Right forelimb (tissue), 1 donor: ENCODE results near the gene OGFOD2.
A peak's percentile ranks its signal among the peaks of the same experiment; 100 is the strongest.

ENCODE experiments used
- DNase-seq: peaks from one replicate; pipeline ENCODE4 v3.0.0-alpha.2; 2018

The OGFOD2 gene

DNA sequence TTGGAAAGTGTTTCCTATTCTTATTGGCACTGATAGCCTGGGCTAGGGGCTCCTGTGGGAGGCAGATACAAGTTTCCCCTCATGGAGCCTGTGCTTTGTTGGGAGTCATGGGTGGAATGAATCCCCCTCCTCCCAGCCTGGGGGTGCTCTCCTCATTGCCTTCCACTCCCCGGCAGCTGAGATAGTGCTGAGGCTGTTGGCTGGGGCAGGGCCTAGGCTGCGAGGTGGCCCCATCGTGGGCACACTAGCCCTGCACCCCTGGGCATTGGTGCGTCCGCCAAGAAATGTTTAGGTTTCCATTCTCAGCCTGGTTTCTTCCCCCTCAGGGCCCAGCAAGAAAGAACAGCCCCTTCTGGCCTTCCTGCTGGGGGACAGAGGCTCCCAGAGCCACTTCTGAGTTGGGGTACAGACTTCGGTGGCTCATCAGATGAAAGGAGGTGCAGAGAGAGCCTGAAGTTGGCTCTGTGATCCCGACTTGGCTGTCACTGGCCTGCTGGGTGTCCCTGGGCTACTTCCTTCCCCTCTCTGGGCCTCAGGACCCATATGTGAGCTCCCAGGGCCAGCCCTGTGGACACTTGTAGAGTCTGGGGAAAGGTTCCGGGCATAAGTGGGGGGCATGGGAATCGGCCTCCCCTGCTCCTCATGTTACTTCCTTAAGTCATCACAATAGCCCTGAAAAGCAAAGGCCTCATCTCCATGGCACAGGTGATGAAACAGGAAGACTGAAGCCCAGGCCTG lies 2.8 kb downstream of the OGFOD2 start:
- no peak for DNase-seq

DNA sequence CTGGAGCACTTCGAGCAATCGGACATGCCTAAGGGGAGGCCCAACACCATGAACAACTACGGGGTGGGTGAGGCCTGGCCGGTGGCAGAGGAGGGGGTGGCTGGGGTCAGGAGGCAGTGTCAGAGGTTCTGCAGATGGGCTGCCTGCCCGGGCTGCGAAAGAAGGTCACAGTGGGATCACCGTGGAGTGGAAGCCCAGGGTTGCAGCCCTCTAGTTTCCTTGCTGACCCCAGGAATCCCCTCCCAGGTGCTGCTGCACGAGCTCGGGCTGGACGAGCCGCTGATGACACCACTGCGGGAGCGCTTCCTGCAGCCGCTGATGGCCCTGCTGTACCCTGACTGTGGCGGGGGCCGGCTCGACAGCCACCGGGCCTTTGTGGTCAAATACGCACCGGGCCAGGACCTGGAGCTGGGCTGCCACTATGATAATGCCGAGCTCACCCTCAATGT lies 3.5 kb downstream of the OGFOD2 start:
- no peak for DNase-seq

- peak; percentile 38 for DNase-seq
Observed at GRCh38 chr12:122979001-122979907, 4.2 kb downstream of the OGFOD2 start.

DNA sequence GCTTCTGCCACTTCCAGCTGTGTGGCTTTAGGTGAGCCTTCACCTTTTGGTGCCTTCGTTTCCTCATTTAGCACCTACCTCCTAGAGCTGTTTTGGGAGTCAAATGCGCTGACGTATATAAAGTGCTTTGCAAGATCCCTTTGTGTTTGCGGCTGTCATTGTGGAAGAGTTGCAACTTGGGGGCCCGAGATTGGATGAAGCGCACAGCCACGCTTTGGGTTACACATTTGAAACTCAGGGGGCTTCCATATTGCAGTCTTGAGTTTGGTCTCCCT lies 4.8 kb downstream of the OGFOD2 start:
- DNase-seq, result no peak

- DNase-seq, result peak; percentile 84
Observed at GRCh38 chr12:122980183-122981035, 5.4 kb downstream of the OGFOD2 start, which contains the start of gene ARL6IP4. Gene ARL6IP4, plus strand, starts transcription at chr12:122980681. Its CDS starts 459 bp downstream, at chr12:122981140.

GRCh38 chr12:122981036-122981471 lies 6.0 kb downstream of the OGFOD2 start:
- no peak for DNase-seq

DNA sequence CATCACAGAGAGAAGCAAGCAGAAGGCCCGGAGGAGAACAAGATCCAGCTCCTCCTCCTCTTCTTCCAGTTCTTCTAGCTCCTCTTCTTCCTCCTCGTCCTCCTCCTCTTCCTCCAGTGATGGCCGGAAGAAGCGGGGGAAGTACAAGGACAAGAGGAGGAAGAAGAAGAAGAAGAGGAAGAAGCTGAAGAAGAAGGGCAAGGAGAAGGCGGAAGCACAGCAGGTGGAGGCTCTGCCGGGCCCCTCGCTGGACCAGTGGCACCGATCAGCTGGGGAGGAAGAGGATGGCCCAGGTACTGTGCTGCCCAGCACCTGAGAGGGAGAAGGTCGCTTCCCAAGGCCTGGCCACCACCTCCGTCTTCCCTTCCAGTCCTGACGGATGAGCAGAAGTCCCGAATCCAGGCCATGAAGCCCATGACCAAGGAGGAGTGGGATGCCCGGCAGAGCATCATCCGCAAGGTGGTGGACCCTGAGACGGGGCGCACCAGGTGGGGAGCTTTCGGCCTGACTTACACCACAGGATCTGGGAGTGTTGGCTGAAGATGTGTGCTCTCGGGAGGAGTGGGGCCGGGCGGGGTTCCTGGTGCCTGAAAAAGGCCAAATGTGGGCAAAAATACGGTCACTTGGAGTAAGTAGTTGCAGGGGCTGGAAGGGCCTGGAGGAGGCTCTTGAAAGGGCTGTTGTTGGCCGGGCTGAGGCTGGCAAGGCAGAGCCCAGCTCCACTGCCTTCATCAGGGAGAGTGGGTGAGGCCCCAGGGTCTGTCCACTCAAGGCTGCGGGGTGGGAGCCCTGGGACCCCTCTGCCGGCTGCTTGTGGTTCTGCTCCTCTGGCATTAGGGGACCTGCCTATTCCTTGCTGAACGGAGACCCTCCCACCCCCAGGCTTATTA lies 6.8 kb downstream of the OGFOD2 start:
- DNase-seq, result no peak

DNA sequence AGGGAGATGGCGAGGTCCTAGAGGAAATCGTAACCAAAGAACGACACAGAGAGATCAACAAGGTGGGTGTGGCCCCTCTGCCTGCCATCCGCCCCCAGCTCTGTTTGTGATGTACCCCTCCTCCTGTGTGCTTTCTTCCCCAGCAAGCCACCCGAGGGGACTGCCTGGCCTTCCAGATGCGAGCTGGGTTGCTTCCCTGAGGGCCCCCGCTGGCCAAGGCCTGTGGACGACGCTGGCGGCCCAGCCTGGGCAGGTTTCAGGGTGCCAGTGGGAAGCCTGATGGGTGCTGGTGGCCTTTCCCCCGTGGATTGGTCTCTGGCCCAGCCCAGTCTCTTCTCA lies 7.4 kb downstream of the OGFOD2 start:
- DNase-seq, result peak; percentile 41

DNA sequence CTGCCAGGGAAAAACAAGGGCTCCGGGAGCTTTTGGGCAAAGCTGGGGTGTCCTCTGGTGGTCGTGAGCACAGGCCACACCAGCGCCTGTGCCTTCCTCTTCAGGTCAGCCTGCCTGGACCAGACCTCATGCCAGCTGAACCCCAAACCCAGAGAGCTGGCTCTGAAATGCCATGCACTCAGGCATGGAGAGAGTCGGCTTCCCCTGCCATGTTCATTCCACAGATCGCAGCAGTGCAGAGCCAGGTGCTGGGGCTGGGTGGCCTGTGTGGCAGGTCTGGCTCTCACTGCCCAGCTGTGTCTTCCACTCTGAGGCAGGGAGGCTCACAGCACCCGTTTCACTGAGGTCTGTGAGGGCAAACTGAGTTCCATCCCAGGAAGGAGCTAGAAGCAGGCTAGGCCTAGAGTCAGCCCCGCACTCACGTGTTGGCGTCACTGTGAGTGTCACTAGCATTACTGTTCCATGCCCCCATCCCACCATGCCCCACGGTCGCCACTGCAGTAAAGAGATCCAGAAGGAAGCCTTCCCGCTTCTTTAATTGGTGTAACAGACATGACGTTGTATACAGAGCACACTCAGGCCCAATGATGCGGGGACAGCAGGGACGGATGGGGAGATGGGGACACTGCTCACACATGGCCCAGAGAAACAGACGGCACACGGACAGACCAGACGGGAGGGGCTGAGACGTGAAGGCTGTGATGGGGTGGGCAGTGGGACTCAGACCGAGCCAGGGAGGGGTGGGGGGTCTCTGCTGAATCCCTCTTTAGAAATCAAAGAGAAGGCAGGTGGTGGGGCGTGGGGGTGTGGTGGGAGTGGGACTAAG lies 8.1 kb downstream of the OGFOD2 start:
- peak; percentile 41 for DNase-seq

GRCh38 chr12:122983789-122984515 lies 8.9 kb downstream of the OGFOD2 start:
- DNase-seq, result peak; percentile 54

GRCh38 chr12:122984612-122985337 lies 9.7 kb downstream of the OGFOD2 start:
- no peak for DNase-seq

DNA sequence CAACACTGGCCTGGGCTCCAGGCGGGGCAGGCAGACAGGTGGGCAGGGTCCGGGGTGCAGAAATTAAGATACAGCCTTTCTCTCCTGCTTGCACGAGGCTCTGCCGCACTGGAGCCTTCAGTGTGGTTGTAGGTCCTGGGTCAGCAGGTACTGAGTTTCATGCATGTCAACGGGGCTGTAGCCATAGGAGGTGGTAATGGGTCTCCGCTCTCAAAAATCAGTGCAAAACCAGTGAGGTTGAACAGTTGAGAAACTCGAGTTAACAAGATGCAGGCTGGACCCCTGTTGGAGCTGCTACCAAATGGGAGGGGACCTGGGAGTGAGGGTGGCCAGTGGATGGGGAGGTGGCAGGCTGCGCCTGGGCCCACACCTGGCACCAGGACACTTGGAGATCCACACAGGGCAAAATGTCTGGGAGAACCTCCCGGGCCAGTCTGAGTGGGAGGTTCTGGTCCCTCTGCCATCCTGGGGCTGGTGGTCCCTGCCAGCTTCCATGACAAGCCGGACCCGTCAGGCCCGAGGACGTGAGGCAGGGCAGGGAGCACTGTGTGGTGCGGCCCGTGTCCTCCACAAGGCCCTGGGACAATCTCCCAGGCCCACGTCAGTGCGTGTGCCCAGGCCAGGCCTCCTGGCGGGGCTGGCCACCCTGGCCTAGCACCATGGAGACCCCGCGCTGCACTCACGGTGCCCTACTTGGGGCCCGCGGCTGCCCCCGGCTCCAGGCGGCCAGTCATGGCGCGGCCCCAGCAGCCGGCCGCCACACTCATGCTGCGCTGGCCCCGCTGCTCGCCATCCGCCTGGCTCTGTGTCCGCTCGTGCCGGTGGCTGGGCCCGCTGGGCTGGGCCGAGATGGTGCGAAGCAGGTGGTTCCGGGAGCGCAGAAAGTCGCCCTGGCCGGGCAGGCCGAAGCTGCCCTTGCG lies 10.6 kb downstream of the OGFOD2 start:
- peak; percentile 43 for DNase-seq

DNA sequence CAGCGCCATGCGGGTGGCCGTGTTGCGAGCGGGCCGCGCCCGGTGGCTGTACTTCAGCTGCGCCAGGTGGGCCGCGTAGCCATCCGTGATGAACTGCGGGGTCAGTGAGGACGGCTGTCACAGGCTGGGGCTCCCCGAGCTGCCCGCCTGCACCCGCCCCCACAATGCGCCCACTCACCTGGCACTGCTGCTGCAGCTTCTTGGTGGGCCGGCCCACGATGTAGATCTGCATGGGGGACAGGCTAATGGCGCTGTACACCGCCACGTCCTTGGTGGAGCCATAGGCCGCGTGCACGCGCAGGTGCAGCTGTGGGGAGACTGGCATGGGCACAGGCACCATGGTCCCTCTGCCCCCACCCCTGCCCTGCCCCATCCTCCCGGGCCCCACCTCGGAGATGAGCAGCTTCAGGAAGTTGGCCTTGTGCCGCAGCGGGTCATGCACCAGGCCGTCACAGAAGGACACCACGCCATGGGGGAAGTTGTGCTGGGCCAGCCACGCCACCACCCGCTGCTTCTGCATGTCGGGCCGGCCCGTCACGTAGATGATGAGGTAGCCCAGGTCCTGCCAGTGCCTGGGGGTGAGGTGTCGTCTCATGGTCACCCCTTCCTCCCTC lies 11.3 kb downstream of the OGFOD2 start:
- DNase-seq, result no peak

- DNase-seq, result no peak
Observed at GRCh38 chr12:122987086-122987951, 12.3 kb downstream of the OGFOD2 start.

- no peak for DNase-seq
Observed at GRCh38 chr12:122988036-122988435, 13.0 kb downstream of the OGFOD2 start.

DNA sequence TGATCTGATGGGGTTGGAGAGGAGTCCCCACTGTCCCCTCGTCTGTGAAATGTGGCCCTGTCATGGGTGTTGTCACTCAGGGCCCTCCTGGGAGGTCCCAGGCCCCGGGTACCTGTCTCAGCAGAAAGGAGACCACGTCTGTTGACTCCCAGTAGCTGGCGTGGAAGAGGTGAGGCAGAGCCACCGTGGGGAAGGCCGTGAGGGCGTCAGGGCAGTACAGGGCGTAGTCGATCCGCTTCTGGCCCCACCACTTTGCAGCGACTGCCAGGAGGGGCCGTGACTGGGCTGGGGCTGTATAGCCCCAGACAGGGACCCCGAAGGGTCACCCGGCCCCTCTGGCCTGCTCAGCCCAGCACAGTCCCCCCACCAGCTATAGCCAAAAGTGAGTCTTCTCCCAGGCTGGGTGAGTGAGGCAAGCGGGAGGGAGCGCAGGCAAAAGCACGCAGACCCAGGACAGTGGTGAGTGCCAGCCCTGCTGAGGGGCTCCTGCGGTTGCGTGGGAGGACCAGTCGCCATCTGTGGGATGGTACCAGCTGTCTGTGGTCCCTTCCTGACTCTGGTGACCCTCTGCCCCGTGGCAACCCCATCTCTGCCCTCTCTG lies 13.7 kb downstream of the OGFOD2 start:
- no peak for DNase-seq
